Stimulated activated CD4-positive, alpha-beta T cell treated with anti-CD3 and anti-CD28 coated beads, Interleukin-4, amount 100 ng/mL, for 1 hour (primary cell): ENCODE data around the gene DRD5.

Experiments
- DNase-seq: peaks from one replicate; pipeline ENCODE4 v3.0.0-alpha.2; 2020

DRD5 gene

GRCh38 chr4:9820343-9820742, 38.9 kb downstream of the DRD5 start:
- DNase-seq = no peak

- no peak for DNase-seq
These were observed 43.6 kb downstream of the DRD5 start for GRCh38 chr4:9825049-9825448.

- DNase-seq = no peak
These were observed 45.1 kb downstream of the DRD5 start for GRCh38 chr4:9826551-9826950.

- no peak for DNase-seq
These were observed 51.2 kb downstream of the DRD5 start for GRCh38 chr4:9832640-9833039.

- DNase-seq = no peak
These were observed 52.0 kb downstream of the DRD5 start for GRCh38 chr4:9833421-9833820.
